Activated naive CD4-positive, alpha-beta T cell treated with anti-CD3 and anti-CD28 coated beads for 36 hours (primary cell): ENCODE results near the gene GDNF. TPM values are rescaled to one million over a fixed set of nuclear protein-coding genes. Genes with fewer than 3 reads are reported as not detected.

ENCODE experiments used
- CTCF ChIA-PET: fragments of 350-600 bp; sonication (Branson Sonifier 250); formaldehyde crosslinking; loops from one replicate; lab custom pipeline; 2021; ENCODE audit warnings: antibody characterized with exemption; lab: Charles Lee
- DNase-seq: peaks from one replicate; pipeline ENCODE4 v3.0.0-alpha.2; 2020
- H3K27ac Mint-ChIP-seq: one replicate; pipeline ENCODE4 v1.8.0; 2021; ENCODE audit warnings: mild to moderate bottlenecking, mixed read lengths
- H3K27me3 Mint-ChIP-seq: one replicate; pipeline ENCODE4 v1.8.0; 2021; ENCODE audit warnings: low read depth, mixed read lengths
- H3K36me3 Mint-ChIP-seq: one replicate; pipeline ENCODE4 v1.8.0; 2021; ENCODE audit warnings: low read depth, mixed read lengths
- H3K4me1 Mint-ChIP-seq: one replicate; pipeline ENCODE4 v1.8.0; 2021; ENCODE audit warnings: low read depth, mixed read lengths
- H3K4me3 Mint-ChIP-seq: one replicate; pipeline ENCODE4 v1.8.0; 2021; ENCODE audit warnings: mild to moderate bottlenecking, moderate library complexity, mixed read lengths
- H3K9me3 Mint-ChIP-seq: one replicate; pipeline ENCODE4 v1.8.0; 2021; ENCODE audit warnings: mixed read lengths
- intact Hi-C: fragments of 100-400 bp; cut with micrococcal nuclease; formaldehyde crosslinking; loops from one replicate; pipeline ENCODE4 v1.15.1; 2023
- total RNA-seq, 2 experiments: library from RNA; stranded (reverse); gene quantifications; one replicate each; pipeline ENCODE4 v1.2.3, GENCODE V29; 2021

GDNF gene
- total RNA-seq, 2 experiments from 2014 or later: not detected

DNA sequence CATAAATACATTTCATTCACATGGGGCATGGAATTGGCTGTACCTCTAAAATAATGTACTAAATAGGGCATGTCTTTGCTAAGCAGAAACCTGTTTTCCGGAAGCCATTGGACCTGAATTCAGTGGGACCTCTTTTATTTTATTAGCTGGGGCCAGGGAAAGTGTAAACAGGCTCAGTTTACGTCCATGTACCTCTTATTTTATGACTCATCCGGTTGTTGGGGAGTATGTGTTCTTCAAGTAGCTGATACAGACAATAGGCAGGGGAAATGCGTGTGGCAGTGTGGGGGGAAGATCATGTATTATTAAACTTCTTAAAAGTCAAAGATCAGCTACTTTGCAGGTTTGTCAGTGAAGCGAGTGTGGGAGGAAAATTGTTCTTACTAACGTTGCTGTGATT, 1.4 kb upstream of the GDNF start:
- Mint-ChIP-seq H3K27ac (no peak overlapping the region), H3K27me3 (peaks cover 57% of the 10 kb centered on the region)
- intact Hi-C loops: no loop called here

DNA sequence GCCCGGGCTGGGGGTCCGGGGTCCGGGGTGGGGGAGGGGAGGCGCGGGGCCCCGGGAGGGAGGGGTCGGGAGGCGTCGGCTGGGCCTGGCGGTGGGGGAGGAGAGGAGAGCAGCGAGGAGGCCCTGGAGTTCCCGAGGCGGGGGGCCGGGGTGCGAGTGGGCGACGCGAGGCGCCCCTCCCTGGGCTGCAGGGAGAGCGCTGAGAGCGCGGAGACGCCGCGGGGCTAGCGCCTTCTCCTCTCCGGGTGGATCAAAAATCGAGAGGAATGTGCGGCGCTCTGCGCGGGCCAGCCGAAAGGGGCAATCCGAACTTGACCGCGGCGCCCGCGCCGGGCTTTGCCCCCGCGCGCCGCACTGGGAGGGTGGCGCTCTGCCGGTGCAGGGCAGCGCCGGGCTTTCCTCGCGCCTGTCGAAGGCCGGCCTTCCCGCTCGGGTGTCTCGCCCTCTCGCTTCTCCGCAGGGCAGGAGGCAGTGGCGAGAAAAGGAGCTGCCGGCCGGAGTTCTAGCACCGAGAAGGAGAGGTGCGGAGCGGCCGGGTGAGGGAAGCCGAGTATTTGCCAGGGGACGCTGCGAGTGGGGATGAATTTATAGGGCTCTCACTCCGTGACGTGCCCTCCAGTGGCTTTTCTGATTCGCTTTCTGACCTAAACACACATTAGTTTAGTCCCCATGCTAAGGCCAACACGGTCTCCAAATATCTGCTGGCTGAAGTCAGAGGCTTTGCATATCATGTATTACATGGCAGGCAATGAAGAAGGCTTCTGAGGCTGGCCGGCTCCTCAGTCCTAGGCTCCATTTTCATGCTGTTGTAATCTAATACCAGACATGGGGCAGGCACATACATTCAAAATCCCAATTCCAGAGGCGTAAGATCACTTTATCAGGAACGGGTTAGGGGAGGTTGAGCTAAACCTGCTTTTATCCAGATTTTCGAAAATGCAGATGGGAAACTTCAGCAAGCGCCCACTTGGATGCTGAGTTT, 503 bp upstream of the GDNF start:
- CTCF ChIA-PET: interaction anchor here (4.3 kb wide), 1 partner anchor 352 kb away, joined by 16 read pairs; no protein-coding TSS in a partner anchor
- Mint-ChIP-seq H3K9me3 (no peaks in the 10 kb centered on the region), H3K27ac (no peak overlapping the region), H3K27me3 (peaks cover 65% of the 10 kb centered on the region), H3K4me3 (no peak overlapping the region), H3K36me3 (no peaks in the 10 kb centered on the region), H3K4me1 (peaks cover 28% of the 10 kb centered on the region)
- intact Hi-C loops: no loop called here
- DNase-seq: no peak

More for the DNA sequence above, 1.4 kb upstream of the GDNF start:
- DNase-seq: no peak
- Mint-ChIP-seq H3K4me1 (peaks cover 28% of the 10 kb centered on the region), H3K9me3 (no peaks in the 10 kb centered on the region), H3K4me3 (no peak overlapping the region), H3K36me3 (no peaks in the 10 kb centered on the region)
- CTCF ChIA-PET: interaction anchor here (4.3 kb wide), 1 partner anchor 351 kb away, joined by 16 read pairs; no protein-coding TSS in a partner anchor

DNA sequence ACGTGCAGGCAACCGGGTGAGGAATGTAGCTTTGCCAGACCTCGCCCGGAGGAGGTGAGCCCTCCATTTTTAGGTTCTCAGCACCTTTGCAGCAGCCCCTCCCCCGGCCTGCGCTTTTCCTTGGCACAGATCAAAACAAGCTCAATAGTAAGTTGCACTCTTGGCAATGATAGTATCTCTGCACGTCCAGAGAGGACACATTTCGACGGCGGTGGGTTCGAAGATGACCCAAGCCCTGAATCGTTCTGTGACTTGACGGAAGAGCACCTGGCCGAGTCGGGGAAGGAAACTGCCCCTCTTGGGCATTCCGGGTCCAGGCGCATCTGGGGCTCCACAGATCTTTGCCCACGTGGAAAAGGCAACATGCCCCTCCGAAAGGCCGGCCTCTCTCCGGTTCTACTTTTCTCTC, 904 bp downstream of the GDNF start:
- intact Hi-C loops: no loop called here
- CTCF ChIA-PET: interaction anchor here (0.7 to 4.3 kb wide), 2 partner anchors 142 to 354 kb away, joined by 3 to 16 read pairs; no protein-coding TSS in a partner anchor
- H3K4me1 Mint-ChIP-seq: peaks cover 33% of the 10 kb centered on the region

DNA sequence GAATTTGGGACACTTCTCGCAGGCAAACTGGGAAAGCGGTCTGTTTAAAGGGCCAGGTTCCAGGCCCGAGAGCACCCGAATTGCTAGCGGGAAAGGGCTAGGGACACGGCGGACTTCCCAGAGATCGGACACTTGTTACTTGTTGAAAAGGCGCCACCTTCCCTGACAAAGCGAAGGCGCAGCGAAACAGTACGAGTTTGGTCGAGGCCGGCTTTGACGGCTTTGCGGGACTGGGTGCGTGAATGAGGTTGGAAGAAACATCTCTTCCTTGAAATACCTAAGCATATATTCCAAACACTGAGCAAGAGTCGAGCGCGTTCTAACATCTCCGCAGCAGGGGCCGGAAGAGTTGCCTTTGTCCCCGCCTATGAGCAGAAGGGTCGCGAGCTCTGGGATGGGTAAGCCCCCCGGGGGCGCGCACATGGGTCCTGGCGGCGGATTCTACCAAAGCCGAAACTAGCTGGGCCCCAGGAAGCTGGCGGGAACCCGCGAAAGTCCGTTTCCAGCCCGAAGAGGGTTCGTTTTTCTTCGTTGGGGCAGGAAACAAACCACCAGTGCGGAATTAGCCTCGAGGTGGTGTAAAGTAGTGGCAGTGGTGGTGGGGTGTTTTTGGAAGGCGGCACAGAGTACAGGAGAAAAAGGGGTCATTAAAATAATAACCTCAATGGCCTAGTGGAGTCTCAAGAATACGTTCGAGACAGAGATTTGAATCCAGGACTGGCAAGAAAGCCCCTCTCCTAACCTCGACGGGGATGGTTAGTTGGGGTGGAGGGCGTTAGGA, 1.5 kb downstream of the GDNF start:
- CTCF ChIA-PET: interaction anchor here (0.7 to 4.3 kb wide), 2 partner anchors 142 to 354 kb away, joined by 3 to 16 read pairs; no protein-coding TSS in a partner anchor
- H3K9me3 Mint-ChIP-seq: no peaks in the 10 kb centered on the region
- intact Hi-C loops: no loop called here
- H3K36me3 Mint-ChIP-seq: no peaks in the 10 kb centered on the region
- H3K4me3 Mint-ChIP-seq: peak overlapping the region; percentile 49
- H3K4me1 Mint-ChIP-seq: peaks cover 33% of the 10 kb centered on the region
- peaks cover 75% of the 10 kb centered on the region for H3K27me3 Mint-ChIP-seq
- no peak for DNase-seq
- H3K27ac Mint-ChIP-seq: no peak overlapping the region

More for the DNA sequence above, 904 bp downstream of the GDNF start:
- Mint-ChIP-seq H3K36me3 (no peaks in the 10 kb centered on the region), H3K9me3 (no peaks in the 10 kb centered on the region), H3K27me3 (peaks cover 71% of the 10 kb centered on the region), H3K4me3 (peak overlapping the region; percentile 12), H3K27ac (no peak overlapping the region)
- no peak for DNase-seq

DNA sequence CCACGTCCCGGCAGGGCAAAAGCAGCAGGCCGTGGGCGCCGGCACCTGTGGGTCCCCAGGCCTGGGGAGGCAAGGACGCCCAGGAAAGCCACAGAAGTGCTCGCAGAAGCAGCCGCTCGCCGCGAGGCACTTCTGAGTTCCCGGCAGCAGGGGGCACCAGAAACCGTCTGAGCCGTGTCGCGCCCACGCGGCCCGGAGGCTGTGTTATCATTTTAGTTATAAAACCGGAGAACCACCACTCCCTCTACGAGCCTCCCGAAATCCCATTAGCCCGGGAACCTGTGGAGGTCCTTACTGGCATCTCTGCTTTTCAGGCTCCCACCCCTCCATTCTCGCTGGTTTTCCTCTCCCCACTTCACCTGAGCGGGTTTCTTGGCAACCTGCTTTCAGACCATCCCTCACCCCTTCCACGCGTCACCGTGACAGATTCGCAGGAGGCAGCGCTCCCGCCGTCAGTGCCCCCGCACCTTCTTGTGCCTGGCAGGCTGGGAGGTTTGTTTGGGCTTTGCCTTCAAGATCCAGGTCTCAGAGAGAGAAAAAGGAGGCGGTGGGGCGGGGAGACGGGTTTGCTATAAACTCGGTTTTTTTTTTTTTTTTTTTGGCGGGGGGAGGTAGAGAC, 2.3 kb downstream of the GDNF start:
- CTCF ChIA-PET: interaction anchor here (0.7 to 2.7 kb wide), 2 partner anchors 355 to 422 kb away, joined by 3 to 9 read pairs; no protein-coding TSS in a partner anchor
- peak; percentile 85 for DNase-seq
- no peaks in the 10 kb centered on the region for H3K9me3 Mint-ChIP-seq
- H3K27ac Mint-ChIP-seq: no peak overlapping the region
- peak overlapping the region; percentile 49 for H3K4me3 Mint-ChIP-seq
- H3K27me3 Mint-ChIP-seq: peaks cover 81% of the 10 kb centered on the region
- peaks cover 33% of the 10 kb centered on the region for H3K4me1 Mint-ChIP-seq
- intact Hi-C loops: loop anchor here (1.0 kb wide), 3 partner anchors 112 to 424 kb away; no protein-coding TSS in a partner anchor
- H3K36me3 Mint-ChIP-seq: no peaks in the 10 kb centered on the region

DNA sequence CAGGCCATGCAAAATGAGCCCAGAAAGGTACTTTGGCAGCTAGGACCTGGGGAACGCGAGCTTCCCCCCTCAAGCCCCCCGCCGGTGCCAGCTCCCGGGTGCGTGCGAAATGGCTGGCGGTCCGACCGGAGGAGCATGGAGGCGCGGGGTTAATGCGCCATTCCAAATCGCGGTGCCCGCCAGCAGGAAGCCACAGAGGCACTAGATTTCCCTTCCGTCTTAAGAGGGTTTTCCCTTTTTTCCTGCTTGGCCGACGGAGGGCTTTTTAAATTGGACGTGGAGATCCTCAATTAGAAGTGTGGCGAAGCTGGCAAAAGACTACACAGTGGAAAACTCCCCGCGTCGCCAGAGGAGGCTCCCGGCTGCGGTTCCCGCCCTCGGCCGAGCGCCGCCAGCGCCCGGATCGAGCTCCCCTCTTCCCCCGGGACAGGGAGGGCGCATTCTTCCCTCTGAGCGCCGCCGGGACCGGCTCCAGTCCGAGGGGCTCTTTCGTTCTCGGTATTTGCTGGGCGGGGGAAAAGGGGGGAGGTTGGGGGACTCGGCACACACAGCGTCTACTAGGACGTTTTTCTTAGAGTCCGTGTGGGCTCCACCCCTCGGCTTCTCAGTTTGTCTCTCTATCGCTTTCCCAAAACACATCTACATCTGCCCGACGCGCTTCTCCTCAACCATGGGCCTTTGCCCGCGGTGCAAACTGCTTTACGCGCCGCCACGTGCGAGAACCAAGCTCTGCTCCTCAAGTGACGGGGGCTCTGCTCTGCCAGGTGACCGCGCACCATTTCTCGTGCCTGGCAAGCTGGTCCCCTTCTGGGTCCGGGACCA, 3.0 kb downstream of the GDNF start:
- Mint-ChIP-seq H3K27me3 (peaks cover 78% of the 10 kb centered on the region), H3K36me3 (no peaks in the 10 kb centered on the region), H3K9me3 (no peaks in the 10 kb centered on the region), H3K4me3 (peak overlapping the region; percentile 49), H3K27ac (no peak overlapping the region), H3K4me1 (peaks cover 33% of the 10 kb centered on the region)
- DNase-seq: no peak
- CTCF ChIA-PET: interaction anchor here (0.6 to 2.7 kb wide), 5 partner anchors 62 to 423 kb away, joined by 3 to 9 read pairs (median 3); no protein-coding TSS in a partner anchor
- intact Hi-C loops: loop anchor here (1.0 kb wide), 3 partner anchors 112 to 424 kb away; no protein-coding TSS in a partner anchor

DNA sequence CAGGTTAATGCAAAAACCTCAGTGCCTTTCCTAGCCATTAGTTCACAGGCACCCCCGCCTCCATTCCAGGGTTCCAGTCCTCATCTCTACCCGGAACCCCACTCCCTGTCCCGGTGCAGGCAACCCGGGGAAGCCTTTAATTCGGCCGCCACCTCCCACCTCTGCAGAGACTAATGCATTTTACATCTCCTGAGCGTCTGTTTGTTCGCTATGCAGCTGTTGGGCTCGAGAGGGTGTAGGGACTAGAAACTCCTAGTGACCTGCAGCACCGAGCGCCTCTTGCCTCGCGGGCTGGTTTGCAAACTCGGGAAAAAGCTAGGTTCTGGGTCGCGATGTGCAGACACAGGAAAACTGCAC, 3.6 kb downstream of the GDNF start:
- DNase-seq: no peak
- CTCF ChIA-PET: interaction anchor here (0.6 to 2.7 kb wide), 5 partner anchors 25 to 422 kb away, joined by 3 to 9 read pairs (median 3); no protein-coding TSS in a partner anchor
- H3K4me3 Mint-ChIP-seq: no peak overlapping the region
- H3K9me3 Mint-ChIP-seq: no peaks in the 10 kb centered on the region
- H3K36me3 Mint-ChIP-seq: no peaks in the 10 kb centered on the region
- no peak overlapping the region for H3K27ac Mint-ChIP-seq
- peaks cover 33% of the 10 kb centered on the region for H3K4me1 Mint-ChIP-seq
- H3K27me3 Mint-ChIP-seq: peaks cover 77% of the 10 kb centered on the region
- intact Hi-C loops: no loop called here

DNA sequence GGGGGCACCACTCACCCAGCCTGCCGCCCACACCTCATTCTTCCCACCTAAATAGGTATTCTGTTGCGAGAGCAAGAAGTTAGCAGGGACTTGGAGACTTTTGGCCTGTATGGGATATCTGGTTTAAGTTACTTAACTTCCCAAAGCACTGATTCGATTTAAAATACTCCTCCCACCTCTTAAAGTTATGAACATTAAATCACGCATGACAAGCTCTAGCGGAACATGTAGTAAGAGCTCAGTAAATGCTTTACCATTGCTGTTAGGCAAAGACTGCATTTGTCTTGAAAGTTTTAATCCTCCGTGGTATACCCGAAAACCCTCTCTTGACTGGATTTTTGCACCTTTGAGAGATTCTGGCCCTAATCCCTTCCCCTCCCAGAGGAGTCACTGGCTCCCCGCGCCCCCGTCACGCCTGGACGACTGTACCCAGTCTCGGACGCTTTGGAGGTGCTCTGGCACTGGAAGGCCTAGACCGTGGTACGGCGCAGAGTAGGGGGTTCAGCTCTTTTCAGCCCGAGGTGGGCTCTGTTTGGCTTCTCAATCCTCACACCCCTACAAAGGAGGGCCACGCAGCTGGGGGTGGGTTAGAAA, 4.4 kb downstream of the GDNF start:
- Mint-ChIP-seq H3K9me3 (no peaks in the 10 kb centered on the region), H3K27ac (no peak overlapping the region), H3K4me3 (no peak overlapping the region), H3K27me3 (peaks cover 71% of the 10 kb centered on the region), H3K36me3 (no peaks in the 10 kb centered on the region), H3K4me1 (peaks cover 31% of the 10 kb centered on the region)
- DNase-seq: no peak
- CTCF ChIA-PET: interaction anchor here (0.7 to 2.7 kb wide), 3 partner anchors 26 to 357 kb away, joined by 3 to 9 read pairs (median 4); no protein-coding TSS in a partner anchor
- intact Hi-C loops: no loop called here

DNA sequence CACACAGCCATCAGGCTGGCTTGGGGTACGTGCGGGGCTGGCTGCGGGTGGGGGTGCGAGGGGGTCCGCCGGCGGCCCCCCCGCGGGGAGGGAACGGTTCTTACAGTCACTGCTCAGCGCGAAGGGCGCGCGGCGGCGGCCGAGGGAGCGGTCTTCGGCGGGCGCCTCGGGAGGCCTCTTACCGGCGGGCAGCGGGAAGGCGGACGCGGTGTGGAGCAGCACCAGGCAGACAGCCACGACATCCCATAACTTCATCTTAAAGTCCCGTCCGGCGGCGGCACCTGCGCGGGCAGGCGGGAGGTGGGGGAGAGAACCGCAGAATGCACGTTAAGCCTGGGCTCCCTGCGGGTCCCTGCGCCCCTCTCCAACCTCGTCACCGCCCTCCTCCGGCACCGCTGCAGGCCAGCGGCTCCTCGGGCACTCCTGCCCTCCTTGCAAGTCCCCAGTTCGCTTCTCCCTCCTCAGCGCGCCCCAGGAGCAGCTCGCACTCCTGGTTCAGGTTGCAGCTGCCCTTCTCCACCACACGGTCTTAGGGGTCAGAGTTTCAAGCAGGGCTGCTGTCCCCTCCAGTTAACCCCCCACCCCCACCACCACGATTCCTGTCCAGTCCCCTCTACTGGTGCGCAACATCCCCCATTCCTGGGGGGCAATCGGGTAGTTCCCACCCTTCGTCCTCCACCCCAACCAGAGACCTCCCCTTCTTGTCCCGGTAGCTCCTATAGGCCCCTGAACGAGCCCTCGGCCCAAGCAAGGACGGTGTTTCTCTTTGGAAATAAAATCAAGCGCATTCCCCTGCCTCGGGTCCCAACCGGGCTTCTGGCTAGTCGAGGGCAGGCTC, 5.1 kb downstream of the GDNF start:
- Mint-ChIP-seq H3K4me1 (peaks cover 31% of the 10 kb centered on the region), H3K27me3 (peaks cover 71% of the 10 kb centered on the region), H3K36me3 (no peaks in the 10 kb centered on the region), H3K27ac (no peak overlapping the region), H3K4me3 (no peak overlapping the region), H3K9me3 (no peaks in the 10 kb centered on the region)
- intact Hi-C loops: no loop called here
- CTCF ChIA-PET: interaction anchor here (0.7 to 2.7 kb wide), 2 partner anchors 352 to 357 kb away, joined by 3 to 9 read pairs; no protein-coding TSS in a partner anchor
- no peak for DNase-seq

DNA sequence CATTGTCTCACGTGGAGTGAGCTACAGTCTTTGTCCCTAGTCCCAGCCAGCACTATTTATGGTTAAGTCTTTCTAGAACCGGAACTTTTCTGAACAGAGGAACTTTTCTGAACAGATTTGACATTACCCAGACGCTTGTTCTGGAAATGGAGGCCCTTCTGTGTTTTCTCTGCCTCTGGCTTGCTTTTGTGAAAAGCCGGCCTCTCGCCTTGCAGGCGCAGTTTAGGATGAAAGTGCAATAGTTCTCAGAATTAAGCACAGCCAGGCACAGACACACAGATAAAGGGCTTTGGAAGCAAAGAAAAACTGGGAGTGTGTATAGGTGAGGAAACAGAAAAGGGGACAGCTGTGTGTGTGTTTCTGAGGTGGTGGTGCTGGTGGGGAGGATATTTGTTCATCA, 5.9 kb downstream of the GDNF start:
- peaks cover 28% of the 10 kb centered on the region for H3K4me1 Mint-ChIP-seq

More for the DNA sequence above, 5.9 kb downstream of the GDNF start:
- DNase-seq: no peak
- intact Hi-C loops: no loop called here
- Mint-ChIP-seq H3K9me3 (no peaks in the 10 kb centered on the region), H3K27me3 (peaks cover 69% of the 10 kb centered on the region), H3K27ac (no peak overlapping the region), H3K4me3 (no peak overlapping the region), H3K36me3 (no peaks in the 10 kb centered on the region)
- CTCF ChIA-PET: no interaction called here
